CD4-positive, CD25-positive, alpha-beta regulatory T cell (primary cell): ENCODE results near the gene GPR146. TPM values are rescaled to one million over a fixed set of nuclear protein-coding genes. Genes with fewer than 3 reads are reported as not detected.

Source experiments
- ATAC-seq, 2 donors: fragments of 150-1000 bp; cut with Tn5 transposase; one replicate each; pipeline ENCODE4 v1.10.0; 2021; ENCODE audit warnings: low read depth in 2 of 2, moderate number of reproducible peaks in 2 of 2, moderate library complexity in 1 of 2
- DNase-seq, 3 donors: peaks; one replicate each; pipeline versions ENCODE4 v3.0.0 to v3.0.0-alpha.2; 2012 to 2022; ENCODE audit warnings: mixed read lengths in 1 of 3
- H3K27ac ChIP-seq: one replicate; pipeline ENCODE4 v1.7.0; 2013; ENCODE audit warnings: mild to moderate bottlenecking, low read length; ENCODE audit not compliant: insufficient read depth, poor library complexity, severe bottlenecking
- H3K27me3 ChIP-seq: one replicate; pipeline ENCODE4 v1.7.0; 2013; ENCODE audit warnings: low read length; ENCODE audit not compliant: control insufficient read depth, insufficient read depth
- H3K36me3 ChIP-seq: one replicate; pipeline ENCODE4 v1.7.0; 2013; ENCODE audit warnings: mild to moderate bottlenecking, low read length, moderate library complexity; ENCODE audit not compliant: control insufficient read depth, insufficient read depth
- H3K4me1 ChIP-seq: 2 replicates; pipeline ENCODE4 v1.7.0; 2013; ENCODE audit warnings: mild to moderate bottlenecking, low read length; ENCODE audit not compliant: insufficient read depth, control insufficient read depth, poor library complexity, severe bottlenecking
- H3K4me3 ChIP-seq: one replicate; pipeline ENCODE4 v1.7.0; 2013; ENCODE audit warnings: low read depth, mild to moderate bottlenecking, low read length, moderate library complexity
- H3K9me3 ChIP-seq, 2 experiments: 1 replicate in 1 of 2; 2 replicates in 1 of 2; pipeline ENCODE4 v1.7.0; 2013; ENCODE audit warnings: low read length in 2 of 2, mild to moderate bottlenecking in 1 of 2, moderate library complexity in 1 of 2; ENCODE audit not compliant: control insufficient read depth in 2 of 2
- H3K27ac Mint-ChIP-seq, 3 donors: one replicate each; pipeline ENCODE4 v1.8.0; 2020 to 2022; ENCODE audit warnings: mild to moderate bottlenecking in 3 of 3, mixed read lengths in 3 of 3, moderate library complexity in 2 of 3
- H3K27me3 Mint-ChIP-seq: one replicate; pipeline ENCODE4 v1.8.0; 2022; ENCODE audit warnings: mild to moderate bottlenecking, mixed read lengths
- H3K36me3 Mint-ChIP-seq: one replicate; pipeline ENCODE4 v1.8.0; 2020; ENCODE audit warnings: mixed read lengths
- H3K4me1 Mint-ChIP-seq, 4 donors: one replicate each; pipeline ENCODE4 v1.8.0; 2020 to 2022; ENCODE audit warnings: mixed read lengths in 4 of 4, mild to moderate bottlenecking in 1 of 4
- H3K4me3 Mint-ChIP-seq, 4 donors: one replicate each; pipeline ENCODE4 v1.8.0; 2020 to 2022; ENCODE audit warnings: mild to moderate bottlenecking in 4 of 4, mixed read lengths in 4 of 4, moderate library complexity in 3 of 4
- H3K9me3 Mint-ChIP-seq, 7 donors: one replicate each; pipeline ENCODE4 v1.8.0; 2020 to 2022; ENCODE audit warnings: mixed read lengths in 7 of 7, mild to moderate bottlenecking in 3 of 7, moderate library complexity in 2 of 7
- polyA plus RNA-seq, 4 donors: library from polyadenylated mRNA; unstranded; fragments of 300-500 nt; fragmentation: Illumina TruSeq; gene quantifications; one replicate each; pipeline ENCODE4 v1.2.3, GENCODE V29; 2021
- total RNA-seq: library from RNA; stranded (reverse); gene quantifications from one replicate; pipeline ENCODE4 v1.2.3, GENCODE V29; 2022

GPR146 gene
- total and polyA plus RNA-seq, 5 donors from 2014 or later = 14.1 to 26.4 (median 21.3) TPM

DNA sequence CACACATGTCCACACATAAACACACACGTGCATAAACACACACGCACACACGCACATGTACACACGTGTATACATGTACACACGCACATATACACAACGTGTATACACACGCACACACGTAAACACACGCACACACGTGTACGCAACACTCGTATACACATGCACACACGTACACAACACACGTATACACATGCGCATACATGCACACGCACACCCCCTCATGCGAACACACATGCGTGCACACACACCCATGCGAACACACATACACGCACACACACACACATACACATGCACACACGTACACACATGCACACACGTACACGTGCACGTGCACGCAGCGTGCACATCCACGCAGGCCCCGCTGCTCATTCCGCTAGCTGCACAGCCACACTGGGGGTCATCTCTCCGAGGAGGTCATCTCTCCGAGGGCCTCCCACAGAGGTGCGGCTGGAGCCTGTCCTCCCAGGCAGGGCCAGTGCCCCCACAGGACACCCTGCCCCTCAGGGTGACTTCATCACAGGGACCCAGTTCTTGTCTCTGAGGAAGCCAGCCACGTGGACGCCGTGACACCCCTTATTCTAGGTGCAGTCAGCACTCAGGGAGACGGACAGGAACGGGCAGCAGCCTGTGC is 35.5 kb upstream of the GPR146 start:
- ATAC-seq (no peak), DNase-seq (no peak)
- peaks cover 8% of the 10 kb centered on the region for H3K36me3 Mint-ChIP-seq
- H3K27ac Mint-ChIP-seq = peak overlapping the region in 1 of 3 donors; percentile 69
- Histone ChIP-seq H3K4me3 (no peak overlapping the region), H3K27me3 (no peaks in the 10 kb centered on the region), H3K9me3 (no peaks in the 10 kb centered on the region), H3K4me1 (peaks cover 13% of the 10 kb centered on the region), H3K36me3 (peaks cover 3% of the 10 kb centered on the region), H3K27ac (no peak overlapping the region)
- H3K4me3 Mint-ChIP-seq = no peak overlapping the region
- peaks cover 0 to 18% (median 5%) of the 10 kb centered on the region in 4 donors for H3K4me1 Mint-ChIP-seq
- H3K9me3 Mint-ChIP-seq = peaks cover 0 to 1% (median 0%) of the 10 kb centered on the region in 7 donors
- H3K27me3 Mint-ChIP-seq = no peaks in the 10 kb centered on the region

- Mint-ChIP-seq H3K27me3 (no peaks in the 10 kb centered on the region), H3K27ac (no peak overlapping the region), H3K9me3 (peaks cover 0 to 1% (median 0%) of the 10 kb centered on the region in 7 donors), H3K4me3 (no peak overlapping the region), H3K4me1 (peaks cover 0 to 24% (median 6%) of the 10 kb centered on the region in 4 donors), H3K36me3 (peaks cover 11% of the 10 kb centered on the region)
- no peak overlapping the region for H3K4me3 ChIP-seq
- DNase-seq (no peak), ATAC-seq (no peak)
- H3K27ac ChIP-seq = no peak overlapping the region
- peaks cover 13% of the 10 kb centered on the region for H3K4me1 ChIP-seq
- peaks cover 3% of the 10 kb centered on the region for H3K36me3 ChIP-seq
- no peaks in the 10 kb centered on the region for H3K9me3 ChIP-seq
- no peaks in the 10 kb centered on the region for H3K27me3 ChIP-seq
Measured at GRCh38 chr7:1009747-1010146, 34.6 kb upstream of the GPR146 start.

- no peak overlapping the region for H3K4me3 Mint-ChIP-seq
- DNase-seq = no peak
- H3K4me1 Mint-ChIP-seq = peaks cover 0 to 24% (median 6%) of the 10 kb centered on the region in 4 donors
- no peak for ATAC-seq
- Histone ChIP-seq H3K27ac (no peak overlapping the region), H3K36me3 (peaks cover 3% of the 10 kb centered on the region), H3K4me3 (no peak overlapping the region), H3K4me1 (peaks cover 13% of the 10 kb centered on the region), H3K27me3 (no peaks in the 10 kb centered on the region), H3K9me3 (no peaks in the 10 kb centered on the region)
- peaks cover 11% of the 10 kb centered on the region for H3K36me3 Mint-ChIP-seq
- peaks cover 0 to 1% (median 0%) of the 10 kb centered on the region in 7 donors for H3K9me3 Mint-ChIP-seq
- H3K27ac Mint-ChIP-seq = no peak overlapping the region
- no peaks in the 10 kb centered on the region for H3K27me3 Mint-ChIP-seq
Measured at GRCh38 chr7:1010226-1010625, 34.1 kb upstream of the GPR146 start.

DNA sequence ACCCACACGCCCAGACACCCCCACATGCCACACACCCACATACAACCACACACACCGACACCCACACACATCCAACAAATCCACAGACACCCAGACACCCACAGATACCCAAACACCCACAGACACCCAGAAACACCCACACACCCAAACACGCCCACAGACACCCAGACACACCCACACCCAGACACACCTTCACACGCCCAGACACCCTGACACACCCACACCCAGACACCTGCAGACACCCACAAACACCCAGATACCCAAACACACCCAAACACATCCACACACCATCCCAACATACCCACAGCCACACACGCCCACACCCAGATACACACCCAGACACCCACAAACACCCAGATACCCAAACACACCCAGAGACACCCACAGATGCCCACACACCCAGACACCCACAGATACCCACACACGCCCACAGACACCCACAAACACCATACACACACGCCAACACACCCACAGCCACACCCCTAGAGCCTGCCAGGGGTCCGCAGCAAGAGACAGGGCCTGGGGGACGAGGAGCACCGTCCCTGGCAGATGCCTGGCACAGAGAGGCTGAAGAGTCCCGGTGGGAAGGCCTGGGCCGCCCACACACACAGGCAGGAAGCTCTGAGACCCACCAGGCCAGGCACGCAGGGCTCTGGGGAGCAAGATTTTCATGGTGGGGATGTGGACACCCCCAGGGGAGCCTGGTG is 32.9 kb upstream of the GPR146 start:
- H3K27ac Mint-ChIP-seq = peak overlapping the region in 1 of 3 donors; percentile 67
- H3K27me3 Mint-ChIP-seq = no peaks in the 10 kb centered on the region
- H3K9me3 ChIP-seq = no peaks in the 10 kb centered on the region
- no peaks in the 10 kb centered on the region for H3K27me3 ChIP-seq
- H3K36me3 Mint-ChIP-seq = peaks cover 11% of the 10 kb centered on the region
- no peak overlapping the region for H3K4me3 ChIP-seq
- no peak overlapping the region for H3K4me3 Mint-ChIP-seq
- peaks cover 0 to 24% (median 6%) of the 10 kb centered on the region in 4 donors for H3K4me1 Mint-ChIP-seq
- peaks cover 3% of the 10 kb centered on the region for H3K36me3 ChIP-seq
- H3K9me3 Mint-ChIP-seq = peaks cover 0 to 2% (median 0%) of the 10 kb centered on the region in 7 donors
- H3K27ac ChIP-seq = no peak overlapping the region
- ATAC-seq (no peak), DNase-seq (no peak)
- peaks cover 13% of the 10 kb centered on the region for H3K4me1 ChIP-seq

GRCh38 chr7:1012004-1012715 is 32.2 kb upstream of the GPR146 start:
- H3K4me3 ChIP-seq = no peak overlapping the region
- no peaks in the 10 kb centered on the region for H3K9me3 ChIP-seq
- DNase-seq = no peak
- Mint-ChIP-seq H3K36me3 (peaks cover 11% of the 10 kb centered on the region), H3K9me3 (peaks cover 0 to 2% (median 0%) of the 10 kb centered on the region in 7 donors), H3K4me3 (no peak overlapping the region), H3K27me3 (no peaks in the 10 kb centered on the region), H3K4me1 (peaks cover 0 to 24% (median 6%) of the 10 kb centered on the region in 4 donors), H3K27ac (peak overlapping the region in 1 of 3 donors; percentile 25)
- H3K36me3 ChIP-seq = peaks cover 3% of the 10 kb centered on the region
- H3K4me1 ChIP-seq = peaks cover 13% of the 10 kb centered on the region
- no peak for ATAC-seq
- no peaks in the 10 kb centered on the region for H3K27me3 ChIP-seq
- H3K27ac ChIP-seq = no peak overlapping the region

- DNase-seq (no peak), ATAC-seq (no peak)
- Mint-ChIP-seq H3K36me3 (peaks cover 11% of the 10 kb centered on the region), H3K27me3 (no peaks in the 10 kb centered on the region), H3K4me3 (no peak overlapping the region), H3K4me1 (peaks cover 0 to 25% (median 7%) of the 10 kb centered on the region in 4 donors), H3K9me3 (peaks cover 0 to 2% (median 0%) of the 10 kb centered on the region in 7 donors), H3K27ac (no peak overlapping the region)
- Histone ChIP-seq H3K27me3 (no peaks in the 10 kb centered on the region), H3K36me3 (peaks cover 3% of the 10 kb centered on the region), H3K4me1 (peaks cover 13% of the 10 kb centered on the region), H3K27ac (no peak overlapping the region), H3K4me3 (no peak overlapping the region), H3K9me3 (no peaks in the 10 kb centered on the region)
Measured at GRCh38 chr7:1012716-1013095, 31.6 kb upstream of the GPR146 start.

- no peak overlapping the region for H3K27ac ChIP-seq
- no peak for DNase-seq
- peaks cover 3% of the 10 kb centered on the region for H3K36me3 ChIP-seq
- Mint-ChIP-seq H3K9me3 (peaks cover 0 to 3% (median 0%) of the 10 kb centered on the region in 7 donors), H3K36me3 (peaks cover 15% of the 10 kb centered on the region), H3K27me3 (no peaks in the 10 kb centered on the region), H3K4me1 (peaks cover 0 to 32% (median 13%) of the 10 kb centered on the region in 4 donors), H3K27ac (peak overlapping the region; percentile 47 to 80 (median 74)), H3K4me3 (no peak overlapping the region)
- no peaks in the 10 kb centered on the region for H3K9me3 ChIP-seq
- H3K4me3 ChIP-seq = no peak overlapping the region
- H3K4me1 ChIP-seq = peaks cover 17% of the 10 kb centered on the region
- H3K27me3 ChIP-seq = no peaks in the 10 kb centered on the region
- no peak for ATAC-seq
Measured at GRCh38 chr7:1013581-1013980, 30.8 kb upstream of the GPR146 start.
